Measurements from ENCODE around the gene ZNF618. TPM values are rescaled to one million over a fixed set of nuclear protein-coding genes. Genes with fewer than 3 reads are reported as not detected.

ZNF618 gene
- total RNA-seq, 2 donors from 2014 or later: 4.0 to 4.1 TPM

DNA sequence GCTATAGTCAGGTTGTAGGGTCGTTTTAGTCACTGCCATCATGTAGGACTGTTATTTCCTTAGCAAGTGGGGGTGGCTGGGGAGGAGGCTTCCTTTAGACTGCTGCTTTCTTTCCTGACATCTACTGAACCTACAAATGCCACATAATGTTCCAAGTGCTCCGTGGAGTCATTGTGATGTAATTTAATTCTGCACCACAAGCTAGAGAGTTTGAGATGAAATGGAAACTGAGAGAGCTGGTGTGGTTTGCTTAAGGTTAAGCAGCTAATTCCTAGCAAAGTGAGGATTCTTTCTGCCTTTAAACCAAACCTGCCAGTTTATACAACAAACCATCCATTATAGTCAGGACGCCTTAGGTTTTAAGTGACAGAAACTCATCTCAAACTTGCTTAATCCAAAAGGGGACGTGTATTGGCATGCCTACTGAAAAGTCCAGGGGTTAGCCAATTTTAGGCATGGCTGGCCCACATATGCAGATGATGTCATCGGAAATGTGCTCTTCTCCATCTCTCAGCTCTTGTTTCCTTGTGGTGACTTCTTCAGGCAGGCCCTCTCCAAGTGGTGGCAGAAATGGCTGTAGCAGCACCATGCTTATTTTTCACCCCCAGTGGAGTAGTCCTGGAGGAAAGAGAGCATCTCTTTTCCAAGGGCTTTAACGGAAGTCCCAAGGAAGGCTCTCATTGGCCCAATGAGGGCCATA is 30.5 kb downstream of the ZNF618 start:
- intact Hi-C loops (cut with DNase I): no loop called here

DNA sequence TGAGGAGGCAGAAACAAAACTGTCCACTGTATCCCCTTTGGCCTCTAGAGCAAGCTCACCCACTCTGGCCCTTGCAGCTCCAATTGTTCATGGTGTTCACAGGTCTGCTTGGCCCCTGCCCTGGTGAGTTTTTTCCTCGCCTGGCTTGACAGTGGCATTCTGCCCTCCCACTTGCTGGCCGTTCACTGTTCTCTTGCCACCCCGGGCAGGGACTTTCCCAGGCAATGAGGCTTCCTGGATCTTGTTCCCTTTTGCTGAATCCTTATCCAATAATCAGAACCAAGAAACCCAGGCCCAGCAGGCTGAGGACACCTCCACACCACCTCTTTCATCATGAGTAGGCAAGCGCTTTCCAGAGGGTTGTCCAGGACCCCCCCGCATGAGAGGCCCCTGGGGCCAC is 31.2 kb downstream of the ZNF618 start:
- intact Hi-C loops (cut with DNase I): no loop called here
- ATAC-seq (no peak), DNase-seq (no peak)

More for the DNA sequence above, 30.5 kb downstream of the ZNF618 start:
- ATAC-seq (no peak), DNase-seq (no peak)

DNA sequence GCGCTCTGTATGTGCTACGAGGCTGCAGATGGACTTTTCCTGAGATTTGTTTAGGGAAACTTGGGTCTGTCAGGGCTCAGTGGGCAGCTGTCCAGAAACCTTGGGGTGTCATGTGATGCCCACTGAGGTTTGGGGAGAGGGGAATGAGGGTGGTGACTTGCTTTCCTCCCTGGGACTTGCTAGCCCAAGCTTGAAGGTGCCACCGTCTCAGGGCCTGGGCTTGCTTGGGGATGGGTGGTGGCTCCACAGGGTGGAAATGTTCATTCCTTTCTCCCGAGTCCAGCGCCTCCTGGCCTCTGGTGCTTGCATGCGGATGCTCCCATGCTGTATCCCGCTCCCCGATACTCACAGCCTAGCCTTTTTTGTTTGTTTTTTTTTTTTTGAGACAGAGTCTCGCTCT is 33.3 kb downstream of the ZNF618 start:
- DNase-seq (no peak), ATAC-seq (no peak)
- intact Hi-C loops (cut with DNase I): no loop called here

DNA sequence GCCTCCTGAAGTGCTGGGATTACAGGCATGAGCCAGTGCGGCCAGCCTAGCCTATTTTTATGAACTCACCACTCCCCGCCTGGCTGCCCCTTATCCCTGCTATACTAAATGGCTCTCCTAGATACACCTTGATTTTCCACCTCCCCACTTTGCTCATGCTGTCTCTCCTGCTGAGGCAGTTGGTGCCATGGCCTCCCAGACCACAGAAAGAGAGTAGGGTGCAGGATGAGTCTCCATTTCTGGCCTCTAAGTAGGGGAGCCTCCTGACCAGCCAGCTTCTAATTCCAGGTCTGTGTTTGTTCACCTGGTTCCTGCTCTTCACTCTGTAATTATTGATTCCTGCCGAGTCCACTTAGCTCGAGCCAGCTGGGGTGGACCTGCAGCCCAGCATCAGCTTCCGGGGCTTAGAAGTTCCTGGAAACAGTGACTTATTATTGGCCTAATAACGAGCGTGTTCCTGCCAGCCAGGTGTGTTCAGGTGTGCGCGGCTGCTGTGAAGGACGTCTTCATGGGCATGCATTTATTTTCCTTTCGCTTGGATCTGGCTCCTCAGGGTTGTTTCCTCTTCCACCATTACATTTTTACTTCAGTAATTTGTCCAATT is 34.0 kb downstream of the ZNF618 start:
- no peak for DNase-seq

DNA sequence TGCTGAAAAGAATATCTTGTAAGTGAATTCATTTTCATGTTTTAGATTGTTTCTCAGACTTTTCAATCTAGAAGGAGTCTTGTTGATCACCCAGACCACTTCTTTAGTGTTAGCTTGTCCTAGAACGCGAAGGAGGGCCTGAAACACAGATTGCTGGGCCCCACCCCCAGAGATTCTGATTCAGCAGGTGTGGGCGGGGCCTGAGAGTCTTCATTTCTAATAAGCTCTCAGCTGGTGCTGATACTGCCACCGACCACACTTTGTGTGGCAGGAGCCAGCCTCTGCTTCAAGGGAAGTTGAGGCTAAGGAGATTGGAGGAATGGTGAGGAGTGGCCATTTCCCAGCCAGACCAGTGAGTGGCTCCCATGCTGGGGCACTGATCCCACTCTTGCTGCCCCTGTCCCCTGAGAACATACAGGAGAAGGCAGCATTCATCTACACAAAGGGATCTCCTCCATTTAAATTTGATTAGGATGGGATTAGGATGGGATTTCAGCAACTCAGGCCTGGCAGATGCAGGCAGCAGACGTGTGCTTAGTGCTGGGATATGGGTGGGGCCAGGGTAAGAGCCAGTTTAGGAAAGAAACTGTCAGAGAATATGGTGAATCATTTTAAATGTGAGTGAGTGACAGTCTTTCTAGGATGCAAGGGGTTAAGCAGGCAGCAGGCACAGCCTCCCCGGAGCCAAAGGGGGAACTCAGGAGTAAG is 35.9 kb downstream of the ZNF618 start:
- intact Hi-C loops (cut with DNase I): no loop called here
- ATAC-seq: peak in 1 of 2 donors; percentile 32
- no peak for DNase-seq

More for the DNA sequence above, 34.0 kb downstream of the ZNF618 start:
- intact Hi-C loops (cut with DNase I): no loop called here
- no peak for ATAC-seq

DNA sequence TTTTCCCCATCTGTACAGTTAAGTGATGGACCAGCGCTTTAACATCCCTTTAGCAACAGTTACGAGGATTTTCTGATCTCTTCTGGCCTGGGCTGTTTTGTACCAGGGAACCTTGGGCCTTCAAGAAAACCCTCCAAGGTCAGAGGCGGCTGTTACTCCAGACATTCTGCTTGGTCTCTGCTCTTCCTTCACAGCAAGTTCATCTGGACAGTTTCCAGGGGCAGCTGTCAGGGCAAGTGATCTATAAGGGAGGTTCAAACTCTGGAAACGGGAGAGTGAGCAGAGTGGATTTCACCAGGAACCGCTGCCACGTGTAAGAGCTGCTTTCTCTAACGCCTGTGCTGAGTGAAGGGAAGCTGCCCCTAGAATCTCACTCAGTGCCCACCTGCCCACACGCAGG is 36.7 kb downstream of the ZNF618 start:
- DNase-seq: no peak
- intact Hi-C loops (cut with DNase I): no loop called here
- ATAC-seq: no peak

DNA sequence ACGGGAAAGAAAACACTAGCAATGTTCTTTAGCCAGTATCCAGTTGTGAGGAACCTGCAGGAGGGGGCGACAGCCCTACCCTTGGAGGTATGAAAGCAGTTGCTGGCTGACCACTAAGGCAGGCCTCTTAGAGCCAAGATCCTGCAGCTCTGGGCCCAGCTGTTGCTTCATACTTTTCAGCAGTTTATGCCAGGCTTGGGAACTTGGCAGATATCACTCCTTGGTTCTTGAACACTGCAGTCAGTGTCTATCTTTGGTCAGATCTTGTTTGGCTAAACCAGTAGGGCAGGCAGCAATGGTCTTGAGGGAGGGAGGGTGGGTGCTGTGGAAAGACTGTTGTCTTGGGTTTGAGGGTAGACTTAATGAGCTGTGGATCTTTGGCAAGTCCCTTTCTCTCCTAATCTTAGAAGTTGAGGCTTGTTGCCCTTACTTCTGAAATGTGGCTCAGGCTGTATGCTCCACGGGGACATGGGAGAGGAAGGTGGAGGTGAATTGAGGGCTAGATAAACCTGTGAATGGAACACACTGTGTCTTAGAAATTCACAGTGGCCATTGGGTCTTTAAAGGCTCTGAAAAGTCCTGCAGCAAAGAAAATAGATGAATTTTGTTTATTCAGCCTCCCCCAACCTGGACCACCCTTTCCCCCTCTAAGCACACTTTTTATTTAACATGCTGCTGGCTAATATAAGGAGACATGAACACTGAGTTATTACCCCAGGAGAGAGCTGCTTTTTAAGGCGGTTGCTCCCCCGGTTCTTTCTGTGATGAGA is 37.5 kb downstream of the ZNF618 start:
- intact Hi-C loops (cut with DNase I): no loop called here
- ATAC-seq (peak; percentile 67 to 76), DNase-seq (no peak)

DNA sequence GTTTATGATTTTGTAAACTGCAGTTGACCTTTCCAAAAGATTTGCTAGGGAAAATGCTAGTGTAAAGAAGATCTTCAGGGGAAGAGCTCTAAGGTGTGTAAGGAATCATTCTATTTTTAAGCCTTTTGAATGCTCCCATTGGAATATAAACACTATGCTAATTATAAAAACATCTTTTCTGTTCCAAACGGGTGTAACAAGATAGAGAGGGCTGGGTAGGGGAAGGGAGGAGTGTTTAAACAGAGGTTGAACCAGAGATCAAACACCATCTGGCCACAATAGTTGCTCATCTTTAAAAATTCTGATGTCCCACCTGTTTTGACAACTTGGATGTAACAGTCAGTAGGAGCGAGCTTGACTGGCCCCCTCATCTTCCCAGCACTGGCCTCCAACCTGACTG is 38.4 kb downstream of the ZNF618 start:
- ATAC-seq (no peak), DNase-seq (no peak)
- intact Hi-C loops (cut with DNase I): no loop called here

DNA sequence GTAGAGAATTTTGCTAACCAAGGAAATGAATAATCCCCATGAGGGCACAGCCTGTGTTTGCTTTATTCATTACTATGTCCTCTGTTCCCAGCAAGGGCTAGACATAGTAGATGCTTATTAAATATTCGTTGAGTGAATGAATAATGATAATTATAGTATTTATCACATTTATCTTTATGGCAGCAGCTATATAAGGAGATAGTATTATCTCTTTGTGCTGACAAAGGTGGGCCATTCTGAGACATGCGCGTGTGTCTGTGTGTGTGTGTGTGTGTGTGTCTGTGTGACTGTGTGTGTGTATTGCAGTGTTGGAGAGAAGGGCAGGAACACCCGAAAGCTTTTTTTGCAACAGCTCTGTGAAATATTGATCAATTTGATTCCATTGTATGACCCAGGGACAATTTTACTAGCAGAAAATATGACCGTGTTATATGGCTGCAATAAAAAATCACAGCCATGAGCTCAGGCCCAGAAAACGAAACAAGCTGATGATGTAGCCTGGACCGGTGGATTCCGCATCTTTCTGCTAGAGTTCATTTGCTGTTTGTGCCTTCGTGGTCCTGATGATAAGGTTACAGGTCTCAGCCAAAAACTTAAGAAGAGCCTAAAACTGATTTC is 39.8 kb downstream of the ZNF618 start:
- DNase-seq (no peak), ATAC-seq (no peak)
- intact Hi-C loops (cut with DNase I): no loop called here

DNA sequence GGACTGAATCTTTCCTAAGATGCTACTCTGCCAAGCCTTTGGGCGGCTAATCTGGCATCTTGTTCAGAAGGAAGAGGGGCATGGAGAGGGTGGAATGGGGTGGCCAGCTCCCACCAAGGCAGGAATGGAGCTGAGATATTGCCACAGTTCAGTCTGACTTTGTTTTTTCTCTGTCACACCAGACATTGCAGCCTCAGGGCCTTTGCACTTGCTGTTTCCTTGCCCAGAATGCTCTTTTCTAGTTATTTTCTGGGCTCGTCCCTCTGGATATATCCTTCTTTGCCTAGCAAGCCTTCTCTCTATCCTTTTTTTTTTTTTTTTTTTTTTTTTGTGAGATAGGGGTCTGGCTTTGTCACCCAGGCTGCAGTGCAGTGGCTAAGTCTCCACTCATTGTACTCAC is 40.8 kb downstream of the ZNF618 start:
- DNase-seq: no peak
- ATAC-seq: no peak
- intact Hi-C loops (cut with DNase I): no loop called here

DNA sequence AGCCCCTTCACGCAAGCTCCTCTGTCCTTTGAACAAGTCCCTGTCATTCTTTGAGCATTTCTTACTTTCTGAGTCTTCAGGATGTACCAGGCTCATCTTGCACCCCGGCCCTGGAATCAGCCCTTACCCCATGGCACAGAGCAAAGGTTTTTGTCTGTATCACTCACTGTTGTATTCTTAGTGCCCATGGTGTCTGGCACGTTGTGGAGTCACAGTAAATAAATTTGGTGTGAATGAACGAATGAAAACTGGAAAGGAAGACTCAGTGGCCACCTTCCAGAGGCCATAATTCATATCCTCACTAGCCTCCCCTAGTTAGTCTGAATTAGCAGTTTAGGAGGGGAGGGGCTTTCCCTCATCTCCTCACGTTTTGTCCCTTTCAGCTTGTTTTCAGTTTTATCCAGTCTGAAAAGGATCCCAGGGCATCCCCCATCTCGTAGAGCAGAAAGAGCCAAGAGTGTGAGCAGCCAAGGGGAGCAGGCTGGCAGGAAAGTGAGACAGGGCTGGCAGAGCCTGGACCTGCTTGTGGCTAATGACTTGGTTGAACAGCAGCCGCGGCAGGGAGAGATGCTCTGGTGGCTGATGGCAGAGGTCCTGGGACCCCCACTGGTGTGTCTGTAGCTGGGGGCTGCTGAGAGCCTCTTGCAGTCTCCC is 42.7 kb downstream of the ZNF618 start:
- DNase-seq: no peak
- intact Hi-C loops (cut with DNase I): no loop called here
- ATAC-seq: no peak

DNA sequence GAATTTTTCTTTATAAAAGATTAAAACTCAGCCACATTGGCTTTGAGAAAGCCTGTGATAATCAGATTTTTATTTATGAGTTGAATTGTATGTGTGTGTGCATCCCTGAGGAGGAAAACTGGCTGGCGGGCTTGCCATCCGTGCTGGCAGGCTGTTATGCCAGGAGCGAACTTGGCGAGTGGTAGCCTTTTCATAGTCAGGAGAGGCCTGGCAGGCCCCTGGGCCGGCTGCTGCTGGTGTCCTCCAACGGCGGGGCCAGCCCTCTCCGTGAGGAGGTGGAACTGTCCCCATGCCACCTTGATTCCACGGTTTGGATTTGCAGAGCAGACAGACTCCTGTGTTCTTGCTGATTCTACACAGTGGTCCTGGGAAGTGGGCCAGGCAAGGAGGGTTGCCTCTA is 43.3 kb downstream of the ZNF618 start:
- ATAC-seq (no peak), DNase-seq (no peak)
- intact Hi-C loops (cut with DNase I): no loop called here

DNA sequence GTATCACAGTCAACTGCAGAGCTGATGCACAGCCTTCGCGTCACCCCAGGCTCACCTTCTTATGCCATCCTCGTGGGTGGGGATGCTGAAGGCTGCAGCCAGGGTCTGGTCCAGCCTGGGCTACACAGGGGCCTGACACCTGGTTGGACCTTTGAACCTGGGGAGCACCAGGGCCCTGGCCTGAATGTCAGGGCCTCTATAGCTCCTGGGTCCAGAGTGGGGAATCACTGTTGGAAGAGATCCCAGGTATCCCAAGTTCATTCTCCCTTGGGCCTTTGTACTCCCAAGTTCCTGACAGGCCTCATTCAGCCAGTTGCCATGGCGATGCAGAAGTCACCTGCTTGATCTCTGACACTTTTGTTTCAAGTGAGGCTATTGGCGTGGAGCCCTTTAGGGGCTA is 43.8 kb downstream of the ZNF618 start:
- no peak for DNase-seq
- intact Hi-C loops (cut with DNase I): no loop called here
- no peak for ATAC-seq

DNA sequence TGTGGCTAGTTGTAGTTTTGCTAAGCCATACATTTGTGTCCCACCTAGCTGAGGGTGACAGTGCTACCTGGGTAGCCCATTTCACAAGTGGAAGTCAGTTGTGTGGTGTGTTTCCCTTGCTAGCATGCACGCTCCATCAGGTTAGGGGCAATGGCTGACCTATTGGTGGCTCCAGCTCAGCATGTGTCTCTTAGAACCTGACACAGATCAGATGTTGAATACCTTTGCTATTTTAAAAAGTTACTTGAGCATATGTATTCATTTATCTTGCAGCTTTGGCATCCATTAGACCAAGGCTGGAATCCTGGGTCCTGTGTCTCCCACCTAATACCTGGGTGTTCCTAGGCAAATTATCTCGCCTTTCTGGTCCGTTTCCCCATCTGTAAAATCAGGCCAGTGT is 44.8 kb downstream of the ZNF618 start:
- ATAC-seq (no peak), DNase-seq (no peak)
- intact Hi-C loops (cut with DNase I): no loop called here

DNA sequence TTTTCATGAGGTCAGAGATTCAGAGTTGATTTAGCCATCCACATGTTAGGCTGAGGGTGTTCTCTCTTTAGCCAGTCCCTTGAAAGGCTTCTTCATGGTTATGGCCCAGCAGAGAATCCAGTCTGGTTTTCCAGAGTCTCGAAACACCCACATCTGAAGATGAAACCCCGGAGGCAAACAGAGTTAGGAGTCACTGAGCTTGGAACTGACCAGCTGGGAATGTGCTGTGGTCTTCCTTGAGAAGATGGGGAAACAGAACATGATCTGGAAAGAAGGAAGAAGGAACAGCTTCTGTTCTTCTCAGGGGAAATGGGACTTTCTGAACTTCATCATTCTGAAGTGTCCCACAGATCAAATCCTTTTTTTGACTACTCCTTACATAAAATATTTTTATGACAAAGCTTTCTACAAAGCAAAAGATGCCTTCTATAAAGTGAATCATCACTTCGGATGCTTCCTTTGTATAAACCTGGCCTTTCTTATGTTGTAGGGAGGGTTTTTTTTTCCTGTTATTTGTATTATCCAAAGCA is 45.4 kb downstream of the ZNF618 start:
- DNase-seq: no peak
- intact Hi-C loops (cut with DNase I): no loop called here
- ATAC-seq: no peak

DNA sequence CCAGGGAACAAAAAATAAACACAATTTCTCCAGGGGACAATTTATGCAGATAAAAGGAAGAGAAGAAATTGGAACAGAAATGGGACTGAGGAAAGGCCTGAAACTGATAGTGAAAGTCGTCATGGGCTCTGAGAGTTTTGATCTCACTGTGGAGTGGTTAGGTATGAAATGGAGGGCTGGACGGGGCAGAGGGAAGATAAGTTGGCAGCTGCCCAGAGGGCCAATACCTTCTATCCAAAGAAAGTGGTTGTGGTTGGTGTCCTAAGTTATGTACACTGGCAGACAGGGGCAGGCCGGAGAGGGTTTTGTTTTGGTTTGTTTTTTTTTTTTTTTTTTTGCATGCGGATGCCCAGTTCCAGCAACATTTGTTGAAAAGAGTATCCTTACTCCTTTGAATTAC is 46.1 kb downstream of the ZNF618 start:
- ATAC-seq: no peak
- intact Hi-C loops (cut with DNase I): no loop called here
- DNase-seq: no peak

DNA sequence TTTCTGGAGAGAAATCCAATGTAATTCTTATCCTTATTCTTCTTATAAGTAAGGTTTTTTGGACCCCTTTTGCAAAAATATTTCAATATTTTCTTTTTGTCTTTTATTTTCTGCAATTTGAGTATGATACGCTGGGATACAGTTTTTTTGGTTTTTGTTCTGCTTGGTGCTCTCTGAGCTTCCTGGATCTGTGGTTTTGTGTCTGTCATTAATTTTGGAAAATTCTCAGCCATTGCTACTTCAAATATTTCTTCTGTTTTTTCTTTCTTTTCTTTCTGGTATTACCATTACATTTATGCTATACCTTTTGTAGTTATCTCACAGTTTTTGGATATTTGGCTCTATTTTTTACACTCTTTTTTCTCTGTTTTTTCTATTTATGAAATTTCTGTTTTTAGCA is 50.1 kb downstream of the ZNF618 start:
- intact Hi-C loops (cut with DNase I): no loop called here
- DNase-seq (no peak), ATAC-seq (no peak)

DNA sequence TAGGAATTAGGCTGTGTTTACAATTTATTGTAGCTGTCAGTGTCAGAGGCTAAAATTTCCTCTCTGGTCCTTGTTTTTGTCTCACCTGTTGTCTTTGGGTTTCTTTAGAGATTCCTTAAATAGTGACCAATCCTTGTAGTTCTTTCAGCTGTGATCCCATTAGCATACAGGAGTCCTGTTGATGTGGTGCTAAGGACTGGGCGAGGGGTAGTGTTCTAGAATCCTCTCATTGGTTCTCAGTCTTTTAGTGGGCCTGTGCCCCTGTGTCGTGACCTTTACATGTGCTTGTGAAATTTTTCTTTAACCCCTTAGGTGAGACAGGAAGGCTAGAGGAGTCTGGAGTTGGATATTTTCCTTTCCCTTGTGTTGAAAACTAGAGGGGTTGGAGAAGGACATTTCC is 51.2 kb downstream of the ZNF618 start:
- no peak for ATAC-seq
- no peak for DNase-seq
- intact Hi-C loops (cut with DNase I): no loop called here

DNA sequence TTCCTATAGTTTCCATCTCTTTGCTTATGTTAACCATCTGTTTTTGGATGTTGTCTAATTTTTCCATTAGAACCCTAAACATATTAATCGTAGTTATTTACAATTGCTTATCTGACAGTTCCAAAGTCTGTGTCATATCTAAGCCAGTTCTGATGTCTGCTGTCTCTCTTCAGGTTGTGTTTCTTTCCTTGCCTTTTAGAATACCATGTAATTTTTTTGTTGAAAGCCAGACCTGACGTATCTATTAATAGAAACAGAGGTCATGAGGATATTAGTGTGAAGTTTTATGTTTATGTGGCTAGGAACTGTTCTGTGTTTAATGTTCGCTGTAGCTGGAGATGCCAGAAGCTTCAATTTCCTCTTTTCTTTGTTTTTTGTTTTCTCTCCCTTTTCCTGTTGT is 52.2 kb downstream of the ZNF618 start:
- ATAC-seq (no peak), DNase-seq (no peak)
- intact Hi-C loops (cut with DNase I): no loop called here

All from left cardiac atrium (tissue), 4 donors.